ENCODE results near the gene IMMP2L. TPM values are rescaled to one million over a fixed set of nuclear protein-coding genes. Genes with fewer than 3 reads are reported as not detected.

IMMP2L gene
- total RNA-seq, 4 donors from 2014 or later: 2.6 to 69.1 (median 34.7) TPM

GRCh38 chr7:110835218-110835617, 727.1 kb downstream of the IMMP2L start:
- Histone ChIP-seq H3K36me3 (no peaks in the 10 kb centered on the region), H3K27ac (no peak overlapping the region), H3K27me3 (no peaks in the 10 kb centered on the region), H3K9me3 (no peaks in the 10 kb centered on the region), H3K4me1 (no peaks in the 10 kb centered on the region), H3K4me3 (no peak overlapping the region)
- intact Hi-C loops (cut with DNase I; ENCODE audit: low total_unique reads): no loop called here
- TF ChIP-seq, protein P1, sequence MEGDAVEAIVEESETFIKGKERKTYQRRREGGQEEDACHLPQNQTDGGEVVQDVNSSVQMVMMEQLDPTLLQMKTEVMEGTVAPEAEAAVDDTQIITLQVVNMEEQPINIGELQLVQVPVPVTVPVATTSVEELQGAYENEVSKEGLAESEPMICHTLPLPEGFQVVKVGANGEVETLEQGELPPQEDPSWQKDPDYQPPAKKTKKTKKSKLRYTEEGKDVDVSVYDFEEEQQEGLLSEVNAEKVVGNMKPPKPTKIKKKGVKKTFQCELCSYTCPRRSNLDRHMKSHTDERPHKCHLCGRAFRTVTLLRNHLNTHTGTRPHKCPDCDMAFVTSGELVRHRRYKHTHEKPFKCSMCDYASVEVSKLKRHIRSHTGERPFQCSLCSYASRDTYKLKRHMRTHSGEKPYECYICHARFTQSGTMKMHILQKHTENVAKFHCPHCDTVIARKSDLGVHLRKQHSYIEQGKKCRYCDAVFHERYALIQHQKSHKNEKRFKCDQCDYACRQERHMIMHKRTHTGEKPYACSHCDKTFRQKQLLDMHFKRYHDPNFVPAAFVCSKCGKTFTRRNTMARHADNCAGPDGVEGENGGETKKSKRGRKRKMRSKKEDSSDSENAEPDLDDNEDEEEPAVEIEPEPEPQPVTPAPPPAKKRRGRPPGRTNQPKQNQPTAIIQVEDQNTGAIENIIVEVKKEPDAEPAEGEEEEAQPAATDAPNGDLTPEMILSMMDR (IDR thresholded peaks at IDR 0.05): no peak
- no peak for DNase-seq

- Histone ChIP-seq H3K4me1 (no peaks in the 10 kb centered on the region), H3K4me3 (no peak overlapping the region), H3K27ac (peak overlapping the region; percentile 5 to 47), H3K36me3 (no peaks in the 10 kb centered on the region), H3K9me3 (no peaks in the 10 kb centered on the region), H3K27me3 (no peaks in the 10 kb centered on the region)
- no peak for TF ChIP-seq POLR2A (IDR thresholded peaks at IDR 0.05)
- TF ChIP-seq, protein P1 (IDR thresholded peaks at IDR 0.05): no peak
- intact Hi-C loops (cut with DNase I; ENCODE audit: low total_unique reads): no loop called here
- DNase-seq: no peak
Observed at GRCh38 chr7:110831419-110831818, 730.9 kb downstream of the IMMP2L start.

- intact Hi-C loops (cut with DNase I; ENCODE audit: low total_unique reads): no loop called here
- Histone ChIP-seq H3K27me3 (no peaks in the 10 kb centered on the region), H3K27ac (peak overlapping the region; percentile 5 to 47), H3K4me1 (no peaks in the 10 kb centered on the region), H3K9me3 (no peaks in the 10 kb centered on the region), H3K4me3 (no peak overlapping the region), H3K36me3 (no peaks in the 10 kb centered on the region)
- DNase-seq: peak in 1 of 2 donors; percentile 34
- TF ChIP-seq, protein P1 (IDR thresholded peaks at IDR 0.05): no peak
- no peak for TF ChIP-seq POLR2A (IDR thresholded peaks at IDR 0.05)
Observed at GRCh38 chr7:110830778-110831177, 731.5 kb downstream of the IMMP2L start.

- no peaks in the 10 kb centered on the region for H3K27me3 ChIP-seq
Observed at GRCh38 chr7:110827936-110828335, 734.4 kb downstream of the IMMP2L start.

GRCh38 chr7:110827287-110827855, 734.9 kb downstream of the IMMP2L start:
- TF ChIP-seq POLR2A (IDR thresholded peaks at IDR 0.05): no peak
- TF ChIP-seq, protein P1 (IDR thresholded peaks at IDR 0.05): no peak
- Histone ChIP-seq H3K4me3 (no peak overlapping the region), H3K27ac (no peak overlapping the region), H3K27me3 (no peaks in the 10 kb centered on the region), H3K4me1 (no peaks in the 10 kb centered on the region), H3K36me3 (no peaks in the 10 kb centered on the region), H3K9me3 (no peaks in the 10 kb centered on the region)
- DNase-seq: no peak
- intact Hi-C loops (cut with DNase I; ENCODE audit: low total_unique reads): no loop called here

More at GRCh38 chr7:110827936-110828335, 734.4 kb downstream of the IMMP2L start:
- Histone ChIP-seq H3K27ac (no peak overlapping the region), H3K36me3 (no peaks in the 10 kb centered on the region), H3K4me3 (no peak overlapping the region), H3K9me3 (no peaks in the 10 kb centered on the region), H3K4me1 (no peaks in the 10 kb centered on the region)
- DNase-seq: no peak
- intact Hi-C loops (cut with DNase I; ENCODE audit: low total_unique reads): no loop called here
- no peak for TF ChIP-seq POLR2A (IDR thresholded peaks at IDR 0.05)

DNA sequence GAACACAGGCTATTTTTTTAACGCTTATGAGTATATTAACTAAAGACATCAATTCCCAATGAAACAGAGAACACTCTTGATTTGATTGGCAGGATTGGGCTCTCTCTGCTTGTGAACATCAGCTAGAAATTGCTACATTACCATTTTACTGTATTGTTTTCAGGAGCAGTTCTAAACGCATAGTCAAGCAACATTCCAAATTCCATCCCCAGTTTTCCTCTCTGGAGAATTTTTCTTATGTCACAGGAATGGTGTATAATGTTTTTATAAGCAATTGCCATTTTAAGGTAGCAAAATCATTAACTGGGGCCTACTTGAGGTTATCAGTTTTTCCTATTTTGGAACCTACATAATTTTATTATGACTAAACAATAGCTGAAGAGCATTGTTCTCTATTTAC, 748.3 kb downstream of the IMMP2L start:
- Histone ChIP-seq H3K27me3 (no peaks in the 10 kb centered on the region), H3K27ac (no peak overlapping the region), H3K4me3 (no peak overlapping the region), H3K9me3 (no peaks in the 10 kb centered on the region), H3K4me1 (no peaks in the 10 kb centered on the region), H3K36me3 (no peaks in the 10 kb centered on the region)
- no peak for DNase-seq
- TF ChIP-seq POLR2A (IDR thresholded peaks at IDR 0.05): no peak
- TF ChIP-seq, protein P1 (IDR thresholded peaks at IDR 0.05): no peak
- intact Hi-C loops (cut with DNase I; ENCODE audit: low total_unique reads): no loop called here

Measured in uterus (tissue), 4 donors.